Measurements from ENCODE around the gene TJP1.
"Not testable (repeated sequence)": the region's sequence is repeated elsewhere in the genome, so short reads cannot be mapped to it uniquely, and the experiment has no call there.

Gene TJP1

GRCh38 chr15:29750754-29751153, 71.5 kb downstream of the TJP1 start:
- DNase-seq: no peak

- no peak for DNase-seq
Observed at GRCh38 chr15:29749365-29750086, 72.7 kb downstream of the TJP1 start.

GRCh38 chr15:29747837-29748417, 74.3 kb downstream of the TJP1 start:
- DNase-seq: no peak

- no peak for DNase-seq
Observed at GRCh38 chr15:29743475-29743874, 78.8 kb downstream of the TJP1 start.

- no peak for DNase-seq
Observed at GRCh38 chr15:29740692-29741311, 81.5 kb downstream of the TJP1 start.

- no peak for DNase-seq
Observed at GRCh38 chr15:29736744-29737020, 85.6 kb downstream of the TJP1 start.

GRCh38 chr15:29736012-29736743, 86.1 kb downstream of the TJP1 start:
- no peak for DNase-seq

- DNase-seq: no peak
Observed at GRCh38 chr15:29734917-29735572, 87.2 kb downstream of the TJP1 start.

GRCh38 chr15:29731865-29732264, 90.4 kb downstream of the TJP1 start:
- no peak for DNase-seq

GRCh38 chr15:29730471-29730870, 91.8 kb downstream of the TJP1 start:
- not testable (repeated sequence) for DNase-seq

GRCh38 chr15:29728418-29728817, 93.8 kb downstream of the TJP1 start:
- no peak for DNase-seq

GRCh38 chr15:29727871-29728270, 94.4 kb downstream of the TJP1 start:
- no peak for DNase-seq

- DNase-seq: no peak
Observed at GRCh38 chr15:29726553-29726952, 95.7 kb downstream of the TJP1 start.

- no peak for DNase-seq
Observed at GRCh38 chr15:29724026-29724425, 98.2 kb downstream of the TJP1 start.

GRCh38 chr15:29713784-29714183, 108.5 kb downstream of the TJP1 start:
- DNase-seq: no peak

GRCh38 chr15:29712149-29712885, 110.0 kb downstream of the TJP1 start:
- DNase-seq: no peak

GRCh38 chr15:29711531-29711930, 110.7 kb downstream of the TJP1 start:
- no peak for DNase-seq

- no peak for DNase-seq
Observed at GRCh38 chr15:29708519-29708918, 113.7 kb downstream of the TJP1 start.

GRCh38 chr15:29704950-29705597, 117.2 kb downstream of the TJP1 start:
- DNase-seq: no peak

GRCh38 chr15:29701151-29701550, 121.1 kb downstream of the TJP1 start:
- no peak for DNase-seq

- no peak for DNase-seq
Observed at GRCh38 chr15:29700296-29700695, 122.0 kb downstream of the TJP1 start.

GRCh38 chr15:29699791-29700190, 122.5 kb downstream of the TJP1 start:
- DNase-seq: no peak
